ENCODE measurements around the gene MUC2. TPM values are rescaled to one million over a fixed set of nuclear protein-coding genes. Genes with fewer than 3 reads are reported as not detected.

Gene MUC2
- total and polyA plus RNA-seq, 2 experiments from 2014 or later, result not detected

- Histone ChIP-seq H4K20me1 (replicated peaks; ENCODE audit: insufficient read depth) (no peaks in the 10 kb centered on the region), H2AFZ (no peak overlapping the region), H3F3A (replicated peaks; ENCODE audit: low read depth) (no peaks in the 10 kb centered on the region), H3K27ac (ENCODE audit: low read depth) (no peak overlapping the region), H3K79me2 (replicated peaks; ENCODE audit: insufficient read depth) (no peaks in the 10 kb centered on the region), H3K27me3 (ENCODE audit: insufficient read depth) (no peaks in the 10 kb centered on the region), H3K9me2 (ENCODE audit: insufficient read depth) (no peaks in the 10 kb centered on the region), H3K4me2 (no peak overlapping the region), H3K36me3 (ENCODE audit: insufficient read depth) (no peaks in the 10 kb centered on the region), H3K4me1 (ENCODE audit: insufficient read depth) (no peaks in the 10 kb centered on the region), H3K4me3 (no peak overlapping the region)
- ATAC-seq (no peak), DNase-seq (ENCODE audit: low spot score) (no peak)
- H3K4me1 Mint-ChIP-seq, result no peaks in the 10 kb centered on the region
- peaks cover 13% of the 10 kb centered on the region for H3K27me3 Mint-ChIP-seq (ENCODE audit: insufficient read depth, low read depth, poor library complexity)
- H3K9me3 Mint-ChIP-seq, result no peaks in the 10 kb centered on the region
- no peak for TF ChIP-seq NANOG (IDR thresholded peaks at IDR 0.05; ENCODE audit: borderline replicate concordance)
- TF ChIP-seq EZH2 (IDR thresholded peaks at IDR 0.05; ENCODE audit: low read depth, unreplicated experiment), result no peak
- TF ChIP-seq JUNB (IDR thresholded peaks at IDR 0.05; ENCODE audit: unreplicated experiment), result no peak
- H3K27ac Mint-ChIP-seq, result no peak overlapping the region
- H3K36me3 Mint-ChIP-seq (ENCODE audit: low read depth), result no peaks in the 10 kb centered on the region
- H3K4me3 Mint-ChIP-seq, result no peak overlapping the region
These were observed 47.4 kb downstream of the MUC2 start for GRCh38 chr11:1121813-1122663.

- Histone ChIP-seq H2AFZ (no peak overlapping the region), H3K27ac (ENCODE audit: low read depth) (no peak overlapping the region), H4K20me1 (replicated peaks; ENCODE audit: insufficient read depth) (no peaks in the 10 kb centered on the region), H3F3A (replicated peaks; ENCODE audit: low read depth) (no peaks in the 10 kb centered on the region), H3K36me3 (ENCODE audit: insufficient read depth) (no peaks in the 10 kb centered on the region), H3K9me2 (ENCODE audit: insufficient read depth) (no peaks in the 10 kb centered on the region), H3K4me1 (ENCODE audit: insufficient read depth) (no peaks in the 10 kb centered on the region), H3K4me3 (no peak overlapping the region), H3K4me2 (no peak overlapping the region), H3K79me2 (replicated peaks; ENCODE audit: insufficient read depth) (no peaks in the 10 kb centered on the region), H3K27me3 (ENCODE audit: insufficient read depth) (no peaks in the 10 kb centered on the region)
- Mint-ChIP-seq H3K9me3 (no peaks in the 10 kb centered on the region), H3K4me3 (no peak overlapping the region), H3K27ac (no peak overlapping the region), H3K36me3 (ENCODE audit: low read depth) (no peaks in the 10 kb centered on the region), H3K4me1 (no peaks in the 10 kb centered on the region), H3K27me3 (ENCODE audit: insufficient read depth, low read depth, poor library complexity) (peaks cover 13% of the 10 kb centered on the region)
- DNase-seq (ENCODE audit: low spot score) (no peak), ATAC-seq (no peak)
- TF ChIP-seq JUNB (IDR thresholded peaks at IDR 0.05; ENCODE audit: unreplicated experiment) (no peak), EZH2phosphoT487 (IDR thresholded peaks at IDR 0.05; ENCODE audit: unreplicated experiment) (no peak), ZNF462 (CRISPR knock-in tag; IDR thresholded peaks at IDR 0.05) (no peak), POLR2AphosphoS5 (IDR thresholded peaks at IDR 0.05; ENCODE audit: low read depth) (no peak), CTCF (conservative IDR thresholded peaks at IDR 0.05; ENCODE audit: low read depth in 2 of 2) (no peak), STAT1 (IDR thresholded peaks at IDR 0.05; ENCODE audit: unreplicated experiment) (no peak), CREB1 (CRISPR knock-in tag; IDR thresholded peaks at IDR 0.05; ENCODE audit: low read depth) (no peak), ZNF114 (CRISPR knock-in tag; IDR thresholded peaks at IDR 0.05) (no peak)
These were observed 48.0 kb downstream of the MUC2 start for GRCh38 chr11:1122664-1123002.
